Measurements from ENCODE around the gene KDM3A. TPM values are rescaled to one million over a fixed set of nuclear protein-coding genes. Genes with fewer than 3 reads are reported as not detected.
"Not testable (repeated sequence)": the region's sequence is repeated elsewhere in the genome, so short reads cannot be mapped to it uniquely, and the experiment has no call there.

The KDM3A gene
- total RNA-seq, 8 experiments from 2014 or later, result 25.0 to 132 (median 57.8) TPM

GRCh38 chr2:86491088-86491487, 49.9 kb downstream of the KDM3A start:
- in situ Hi-C loops (cut with MboI; ENCODE audit: low pct_unique_long_range_greater_than_20kb in 2 of 9, low sequenced_read_pairs in 9 of 9, unreplicated experiment in 9 of 9), result no loop called here
- ATAC-seq (replicated peaks in 6 of 8), result no peak
- Histone ChIP-seq H3K27ac (no peak overlapping the region), H3K4me1 (replicated peaks in 1 of 2) (no peaks in the 10 kb centered on the region), H3K4me3 (no peak overlapping the region)
- 88 to 100% (median 97%) methylated on average over 1 to 4 of the region's 4 CpGs; no CpG with 5 or more reads in 1 of the 10 experiments for WGBS, 10 experiments

DNA sequence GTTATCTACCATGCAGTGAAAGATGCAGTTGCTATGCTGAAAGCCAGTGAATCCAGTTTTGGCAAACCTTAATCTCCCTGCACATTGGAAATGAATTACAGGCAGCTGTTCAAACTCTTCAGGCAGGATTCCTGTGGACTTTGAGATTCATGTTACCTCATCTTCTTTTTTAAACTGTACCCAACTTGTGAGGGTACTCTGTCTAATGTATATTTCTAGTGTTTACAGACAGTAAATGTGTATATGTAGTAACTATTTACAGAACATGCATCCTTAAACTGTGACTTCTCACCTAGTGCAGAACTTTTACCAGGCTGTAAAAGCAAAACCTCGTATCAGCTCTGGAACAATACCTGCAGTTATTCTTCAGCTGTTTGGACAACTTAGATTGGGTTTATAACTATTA, 50.9 kb downstream of the KDM3A start:
- peak in 3 of 8 experiments; percentile 40 to 93 (median 53) for ATAC-seq (replicated peaks in 6 of 8)
- Histone ChIP-seq H3K27ac (no peak overlapping the region), H3K4me3 (no peak overlapping the region), H3K4me1 (replicated peaks in 1 of 2) (no peaks in the 10 kb centered on the region)
- in situ Hi-C loops (cut with MboI; ENCODE audit: low pct_unique_long_range_greater_than_20kb in 2 of 9, low sequenced_read_pairs in 9 of 9, unreplicated experiment in 9 of 9), result no loop called here
- WGBS, 10 experiments, result 80 to 100% (median 100%) methylated on average over 1 of the region's 1 CpG; no CpG with 5 or more reads in 3 of the 10 experiments

DNA sequence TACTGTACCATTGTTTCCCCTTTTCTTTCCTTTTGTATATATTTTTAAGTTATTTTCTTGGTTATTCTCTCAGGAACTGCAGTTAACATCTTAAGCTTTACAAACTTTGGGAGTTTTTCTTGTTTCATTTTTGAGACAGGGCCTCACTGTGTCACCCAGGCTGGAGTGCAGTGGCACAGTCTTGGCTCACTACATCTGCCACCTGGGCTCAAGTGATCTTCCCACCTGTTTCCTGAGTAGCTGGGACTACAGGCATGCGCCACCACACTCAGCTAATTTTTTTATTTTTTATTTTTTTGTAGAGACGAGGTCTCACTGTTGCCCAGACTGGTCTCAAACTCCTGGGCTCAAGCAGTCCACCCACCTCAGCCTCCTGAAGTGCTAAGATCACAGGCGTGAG, 55.2 kb downstream of the KDM3A start:
- H3K27ac ChIP-seq; H3K4me3 ChIP-seq; H3K4me1 ChIP-seq (replicated peaks in 1 of 2); in situ Hi-C loops (cut with MboI; ENCODE audit: low pct_unique_long_range_greater_than_20kb in 2 of 9, low sequenced_read_pairs in 9 of 9, unreplicated experiment in 9 of 9); ATAC-seq (replicated peaks in 6 of 8): not testable (repeated sequence)
- 67 to 100% (median 100%) methylated on average over 1 to 3 of the region's 3 CpGs; no CpG with 5 or more reads in 1 of the 10 experiments for WGBS, 10 experiments

GRCh38 chr2:86498468-86499260, 57.5 kb downstream of the KDM3A start:
- no peak for ATAC-seq (replicated peaks in 6 of 8)

DNA sequence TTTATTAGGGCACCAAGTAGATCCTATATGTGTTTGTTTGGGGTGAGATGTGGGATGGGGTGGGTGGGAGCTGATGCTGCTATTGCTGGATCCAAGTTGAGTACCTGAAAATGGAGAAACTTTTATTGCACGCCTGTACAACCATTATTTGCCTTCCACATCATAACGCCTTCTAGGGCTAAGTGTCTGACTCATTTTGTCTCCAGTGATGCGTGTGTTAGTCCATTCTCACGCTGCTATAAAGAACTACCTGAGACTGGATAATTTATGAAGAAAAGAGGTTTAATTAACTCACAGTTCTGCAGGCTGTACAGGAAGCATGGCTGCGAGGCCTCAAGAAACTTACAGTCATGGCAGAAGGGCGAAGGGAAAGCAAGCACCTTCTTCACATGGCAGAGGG, 58.2 kb downstream of the KDM3A start:
- ATAC-seq (replicated peaks in 6 of 8), result no peak
- Histone ChIP-seq H3K27ac (no peak overlapping the region), H3K4me3 (no peak overlapping the region), H3K4me1 (replicated peaks in 1 of 2) (no peaks in the 10 kb centered on the region)
- in situ Hi-C loops (cut with MboI; ENCODE audit: low pct_unique_long_range_greater_than_20kb in 2 of 9, low sequenced_read_pairs in 9 of 9, unreplicated experiment in 9 of 9), result no loop called here
- 75 to 100% (median 100%) methylated on average over 1 to 3 of the region's 6 CpGs; no CpG with 5 or more reads in 4 of the 10 experiments for WGBS, 10 experiments

More at GRCh38 chr2:86498468-86499260, 57.5 kb downstream of the KDM3A start:
- in situ Hi-C loops (cut with MboI; ENCODE audit: low pct_unique_long_range_greater_than_20kb in 2 of 9, low sequenced_read_pairs in 9 of 9, unreplicated experiment in 9 of 9), result no loop called here
- Histone ChIP-seq H3K4me1 (replicated peaks in 1 of 2) (no peaks in the 10 kb centered on the region), H3K4me3 (no peak overlapping the region), H3K27ac (no peak overlapping the region)
- WGBS, 10 experiments, result 67 to 100% (median 94%) methylated on average over 1 to 3 of the region's 3 CpGs; no CpG with 5 or more reads in 1 of the 10 experiments

DNA sequence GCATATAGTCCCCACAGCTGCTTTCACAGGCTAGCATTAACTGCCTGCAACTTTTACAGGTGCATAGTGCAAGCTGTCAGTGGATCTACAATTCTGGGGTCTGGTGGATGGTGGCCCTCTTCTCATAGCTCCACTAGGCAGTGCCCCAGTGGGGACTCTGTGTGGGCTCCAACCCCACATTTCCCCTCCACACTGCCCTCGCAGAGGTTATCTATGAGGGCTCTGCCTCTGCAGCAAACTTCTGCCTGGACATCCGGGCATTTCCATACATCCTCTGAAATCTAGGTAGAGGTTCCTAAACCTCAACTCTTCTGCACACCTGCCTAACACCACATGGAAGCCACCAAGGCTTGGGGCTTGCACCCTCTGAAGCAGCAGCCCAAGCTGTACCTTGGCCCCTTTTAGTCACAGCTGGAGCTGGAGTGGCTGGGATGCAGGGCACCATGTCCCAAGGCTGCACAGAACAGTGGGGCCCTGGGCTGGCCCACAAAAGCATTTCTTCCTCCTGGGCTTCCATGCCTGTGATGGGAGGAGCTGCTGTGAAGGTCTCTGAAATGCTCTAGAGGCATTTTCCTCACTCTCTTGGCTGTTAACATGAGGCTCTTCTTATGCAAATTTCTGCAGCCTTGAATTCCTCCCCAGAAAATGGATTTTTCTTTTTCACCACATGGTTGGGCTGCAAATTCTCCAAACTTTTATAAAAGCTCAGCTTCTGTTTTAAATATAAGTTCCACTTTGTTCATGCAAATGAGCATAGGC, 59.3 kb downstream of the KDM3A start:
- peak in 2 of 8 experiments; percentile 88 to 90 for ATAC-seq (replicated peaks in 6 of 8)
- WGBS, 10 experiments, result 100% methylated on average over 1 to 2 of the region's 2 CpGs; no CpG with 5 or more reads in 6 of the 10 experiments
- in situ Hi-C loops (cut with MboI; ENCODE audit: low pct_unique_long_range_greater_than_20kb in 2 of 9, low sequenced_read_pairs in 9 of 9, unreplicated experiment in 9 of 9), result no loop called here

DNA sequence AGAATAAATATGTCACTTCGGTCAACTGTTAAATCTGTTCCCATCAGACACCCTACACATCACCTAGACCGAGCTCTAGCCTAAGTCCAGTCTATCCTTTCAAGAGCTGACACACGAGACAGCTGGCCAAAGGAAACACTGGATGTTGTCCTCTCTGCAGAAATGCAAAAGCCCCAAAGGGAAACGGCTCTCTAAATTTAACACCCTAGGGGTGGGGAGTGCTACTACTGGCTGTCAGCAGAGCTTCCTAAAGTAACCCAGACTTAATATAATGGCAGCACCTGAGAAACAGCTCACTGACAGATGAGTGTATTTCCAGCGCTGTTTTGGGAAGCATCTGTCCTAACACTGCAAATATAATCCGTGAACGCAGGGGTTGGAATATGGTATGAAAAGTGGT, 66.4 kb downstream of the KDM3A start:
- H3K4me1 ChIP-seq (replicated peaks in 1 of 2), result no peaks in the 10 kb centered on the region
- 72 to 96% (median 87%) methylated on average over 2 to 5 of the region's 7 CpGs; no CpG with 5 or more reads in 2 of the 10 experiments for WGBS, 10 experiments
- in situ Hi-C loops (cut with MboI; ENCODE audit: low pct_unique_long_range_greater_than_20kb in 2 of 9, low sequenced_read_pairs in 9 of 9, unreplicated experiment in 9 of 9), result no loop called here
- no peak overlapping the region for H3K4me3 ChIP-seq
- no peak overlapping the region for H3K27ac ChIP-seq
- no peak for ATAC-seq (replicated peaks in 6 of 8)

More for the DNA sequence above, 59.3 kb downstream of the KDM3A start:
- Histone ChIP-seq H3K4me3 (no peak overlapping the region), H3K4me1 (replicated peaks in 1 of 2) (no peaks in the 10 kb centered on the region), H3K27ac (no peak overlapping the region)

GRCh38 chr2:86510436-86510933, 69.3 kb downstream of the KDM3A start:
- Histone ChIP-seq H3K4me3 (no peak overlapping the region), H3K27ac (no peak overlapping the region), H3K4me1 (replicated peaks in 1 of 2) (no peaks in the 10 kb centered on the region)
- WGBS, 10 experiments, result 60 to 100% (median 92%) methylated on average over 1 to 3 of the region's 4 CpGs; no CpG with 5 or more reads in 3 of the 10 experiments
- in situ Hi-C loops (cut with MboI; ENCODE audit: low pct_unique_long_range_greater_than_20kb in 2 of 9, low sequenced_read_pairs in 9 of 9, unreplicated experiment in 9 of 9), result no loop called here
- no peak for ATAC-seq (replicated peaks in 6 of 8)

- WGBS, 10 experiments, result 51 to 100% (median 83%) methylated on average over 1 to 4 of the region's 4 CpGs; no CpG with 5 or more reads in 3 of the 10 experiments
- Histone ChIP-seq H3K27ac (no peak overlapping the region), H3K4me1 (replicated peaks in 1 of 2) (no peaks in the 10 kb centered on the region), H3K4me3 (no peak overlapping the region)
- in situ Hi-C loops (cut with MboI; ENCODE audit: low pct_unique_long_range_greater_than_20kb in 2 of 9, low sequenced_read_pairs in 9 of 9, unreplicated experiment in 9 of 9), result no loop called here
- ATAC-seq (replicated peaks in 6 of 8), result no peak
Measured at GRCh38 chr2:86512034-86512433, 70.9 kb downstream of the KDM3A start.

DNA sequence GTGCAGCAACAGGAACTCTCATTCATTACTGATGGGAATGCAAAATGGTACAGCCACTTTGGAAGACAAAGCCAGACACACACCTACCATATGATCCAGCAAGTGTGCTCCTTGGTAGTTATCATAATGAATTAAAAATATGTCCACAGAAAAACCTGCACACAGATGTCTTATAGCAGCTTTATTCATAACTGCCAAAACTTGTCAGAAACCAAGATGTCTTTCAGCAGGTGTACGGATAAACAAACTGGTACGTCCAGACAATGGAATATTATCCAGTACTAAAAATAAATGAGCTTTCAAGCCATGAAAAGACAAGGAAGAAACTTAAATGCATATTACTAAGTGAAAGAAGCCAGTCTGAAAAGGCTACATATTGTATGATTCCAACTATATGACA, 71.7 kb downstream of the KDM3A start:
- no peaks in the 10 kb centered on the region for H3K4me1 ChIP-seq (replicated peaks in 1 of 2)
- no peak for ATAC-seq (replicated peaks in 6 of 8)
- no peak overlapping the region for H3K27ac ChIP-seq
- 80 to 100% (median 100%) methylated on average over 1 to 2 of the region's 2 CpGs; no CpG with 5 or more reads in 2 of the 10 experiments for WGBS, 10 experiments
- H3K4me3 ChIP-seq, result no peak overlapping the region
- in situ Hi-C loops (cut with MboI; ENCODE audit: low pct_unique_long_range_greater_than_20kb in 2 of 9, low sequenced_read_pairs in 9 of 9, unreplicated experiment in 9 of 9), result no loop called here

GRCh38 chr2:86513948-86514660, 72.9 kb downstream of the KDM3A start:
- H3K4me3 ChIP-seq, result no peak overlapping the region
- no peaks in the 10 kb centered on the region for H3K4me1 ChIP-seq (replicated peaks in 1 of 2)
- in situ Hi-C loops (cut with MboI; ENCODE audit: low pct_unique_long_range_greater_than_20kb in 2 of 9, low sequenced_read_pairs in 9 of 9, unreplicated experiment in 9 of 9), result no loop called here
- no peak for ATAC-seq (replicated peaks in 6 of 8)
- H3K27ac ChIP-seq, result no peak overlapping the region
- WGBS, 10 experiments, result 76 to 100% (median 93%) methylated on average over 2 to 5 of the region's 5 CpGs

- no peaks in the 10 kb centered on the region for H3K4me1 ChIP-seq (replicated peaks in 1 of 2)
- peak in 3 of 8 experiments; percentile 34 to 50 (median 44) for ATAC-seq (replicated peaks in 6 of 8)
- no peak overlapping the region for H3K27ac ChIP-seq
- no peak overlapping the region for H3K4me3 ChIP-seq
- in situ Hi-C loops (cut with MboI; ENCODE audit: low pct_unique_long_range_greater_than_20kb in 2 of 9, low sequenced_read_pairs in 9 of 9, unreplicated experiment in 9 of 9), result no loop called here
- WGBS, 10 experiments, result 60 to 100% (median 85%) methylated on average over 1 to 3 of the region's 3 CpGs; no CpG with 5 or more reads in 1 of the 10 experiments
Measured at GRCh38 chr2:86518481-86518880, 77.3 kb downstream of the KDM3A start.
